GM18870 (cell line): ENCODE results near the gene SLC18A2.

ENCODE experiments used
- ATAC-seq: cut with Tn5 transposase; IDR thresholded peaks from one replicate; pipeline ENCODE4 v1.9.1; 2021; ENCODE audit warnings: moderate library complexity; ENCODE audit not compliant: unreplicated experiment

SLC18A2 gene

GRCh38 chr10:117306674-117307073 is 65.8 kb downstream of the SLC18A2 start:
- no peak for ATAC-seq

GRCh38 chr10:117311261-117311660 is 70.3 kb downstream of the SLC18A2 start:
- ATAC-seq: no peak

GRCh38 chr10:117312430-117312829 is 71.5 kb downstream of the SLC18A2 start:
- ATAC-seq: no peak

- no peak for ATAC-seq
These were observed 72.7 kb downstream of the SLC18A2 start for GRCh38 chr10:117313641-117314040.

GRCh38 chr10:117316701-117317100 is 75.8 kb downstream of the SLC18A2 start:
- ATAC-seq: no peak

GRCh38 chr10:117318909-117319308 is 78.0 kb downstream of the SLC18A2 start:
- ATAC-seq: no peak

GRCh38 chr10:117320050-117320665 is 79.2 kb downstream of the SLC18A2 start:
- ATAC-seq: no peak

GRCh38 chr10:117322260-117322659 is 81.3 kb downstream of the SLC18A2 start:
- no peak for ATAC-seq

- no peak for ATAC-seq
These were observed 83.5 kb downstream of the SLC18A2 start for GRCh38 chr10:117324367-117324766.

- no peak for ATAC-seq
These were observed 86.3 kb downstream of the SLC18A2 start for GRCh38 chr10:117327262-117327661.
